GM21526 (cell line): Measurements from ENCODE around the gene BIRC6.
"Not testable (repeated sequence)": the region's sequence is repeated elsewhere in the genome, so short reads cannot be mapped to it uniquely, and the experiment has no call there.

ENCODE experiments used
- ATAC-seq: cut with Tn5 transposase; IDR thresholded peaks from one replicate; pipeline ENCODE4 v1.9.1; 2021; ENCODE audit warnings: moderate library complexity; ENCODE audit not compliant: unreplicated experiment, low FRiP score

The BIRC6 gene

DNA sequence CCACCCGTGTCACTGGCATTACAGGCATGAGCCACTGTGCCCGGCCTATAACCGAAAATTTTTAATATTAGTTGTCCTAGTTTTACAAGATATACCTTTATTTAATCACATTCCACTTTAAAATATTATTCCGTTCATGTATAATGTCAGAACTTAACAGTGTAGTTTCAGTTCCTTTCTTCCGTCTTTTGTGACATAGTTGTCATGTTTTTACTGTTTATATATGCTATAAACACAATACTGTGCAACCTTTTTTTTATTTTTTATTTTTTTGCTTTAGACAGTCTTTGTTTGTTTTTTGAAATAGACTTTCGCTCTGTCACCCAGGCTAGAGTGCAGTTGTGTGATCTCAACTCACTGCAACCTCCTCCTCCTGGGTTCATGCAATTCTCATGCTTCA lies 141.5 kb downstream of the BIRC6 start:
- ATAC-seq: no peak

DNA sequence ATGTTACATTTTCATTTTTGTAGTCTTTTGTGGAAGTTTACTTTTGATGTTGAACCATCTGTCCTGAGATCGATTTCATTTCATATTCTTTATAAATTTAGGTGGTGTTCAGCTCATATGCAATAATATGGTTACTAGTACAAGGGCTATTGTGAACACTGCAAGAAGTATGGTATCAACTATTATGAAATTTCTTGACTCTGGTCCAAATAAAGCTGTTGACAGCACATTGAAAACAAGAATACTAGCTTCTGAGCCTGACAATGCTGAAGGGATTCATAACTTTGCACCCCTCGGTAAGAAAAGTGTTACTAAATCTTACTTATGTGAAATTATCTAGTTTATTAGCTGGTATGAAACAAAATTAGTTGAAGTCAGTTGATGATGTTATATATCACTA lies 146.1 kb downstream of the BIRC6 start:
- no peak for ATAC-seq

GRCh38 chr2:32504877-32505478 lies 148.2 kb downstream of the BIRC6 start:
- no peak for ATAC-seq

- ATAC-seq: no peak
Observed at GRCh38 chr2:32506446-32506845, 149.6 kb downstream of the BIRC6 start.

GRCh38 chr2:32514946-32515345 lies 158.1 kb downstream of the BIRC6 start:
- no peak for ATAC-seq

- no peak for ATAC-seq
Observed at GRCh38 chr2:32516567-32516966, 159.7 kb downstream of the BIRC6 start.

GRCh38 chr2:32522770-32523169 lies 165.9 kb downstream of the BIRC6 start:
- no peak for ATAC-seq

GRCh38 chr2:32523686-32524085 lies 166.9 kb downstream of the BIRC6 start:
- no peak for ATAC-seq

- ATAC-seq: no peak
Observed at GRCh38 chr2:32532341-32532740, 175.5 kb downstream of the BIRC6 start.

- no peak for ATAC-seq
Observed at GRCh38 chr2:32532961-32533360, 176.1 kb downstream of the BIRC6 start.

DNA sequence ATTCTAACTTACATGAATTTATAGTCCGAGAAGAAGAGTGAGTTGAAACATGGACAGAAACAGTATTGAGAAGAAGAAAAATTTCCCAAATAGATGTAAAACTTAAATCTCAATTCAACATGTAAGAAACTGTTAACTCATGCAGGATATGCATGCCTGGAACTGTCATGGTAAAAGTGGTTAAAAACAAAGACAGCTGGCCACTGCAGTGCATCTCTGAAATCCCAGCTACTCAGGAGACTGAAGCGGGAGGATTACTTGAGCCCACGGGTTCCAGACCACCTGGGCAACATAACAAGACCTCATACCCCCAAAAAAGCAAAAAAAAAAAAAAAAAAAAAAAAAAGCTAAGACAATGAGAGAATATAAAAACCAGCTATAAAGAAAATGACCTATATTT lies 178.0 kb downstream of the BIRC6 start:
- no peak for ATAC-seq

GRCh38 chr2:32538735-32539134 lies 181.9 kb downstream of the BIRC6 start:
- no peak for ATAC-seq

DNA sequence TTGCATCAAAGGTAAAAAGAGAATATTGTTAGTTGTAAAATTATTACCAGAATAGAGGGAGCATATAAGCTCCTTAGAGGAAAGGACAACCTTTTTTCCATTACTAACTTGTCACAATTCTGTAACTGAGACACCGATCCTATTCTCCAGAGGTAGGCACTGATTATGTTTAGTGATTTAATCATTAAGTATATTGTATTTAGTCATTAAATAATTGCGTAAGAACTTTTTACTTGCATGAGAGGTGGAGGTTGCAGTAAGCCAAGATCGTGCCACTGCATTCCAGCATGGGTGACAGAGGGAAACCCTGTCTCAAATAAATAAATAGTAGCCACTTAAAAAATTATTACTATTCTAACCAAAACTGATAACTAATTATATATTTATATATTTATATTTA lies 195.7 kb downstream of the BIRC6 start:
- ATAC-seq: not testable (repeated sequence)

- peak; percentile 91 for ATAC-seq
Observed at GRCh38 chr2:32553829-32554432, 197.1 kb downstream of the BIRC6 start.

DNA sequence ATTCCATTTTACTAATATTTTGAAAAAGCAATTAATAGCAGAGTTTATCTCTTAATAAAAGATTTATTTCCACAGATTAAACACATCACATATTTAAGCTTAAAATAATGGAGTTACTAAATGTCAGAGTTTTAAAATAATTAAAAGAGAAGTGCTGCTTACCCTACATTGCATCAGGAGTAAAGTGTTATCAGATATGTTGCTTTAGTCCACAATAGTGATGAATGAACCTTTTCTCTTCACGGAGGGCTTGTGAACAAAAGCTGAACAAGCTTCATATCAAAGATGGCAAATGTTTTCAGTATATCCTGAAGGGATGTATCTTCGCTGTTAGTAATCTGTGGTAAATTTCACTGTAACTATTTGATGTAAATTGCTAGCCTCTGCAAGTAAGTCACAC lies 201.7 kb downstream of the BIRC6 start:
- no peak for ATAC-seq

DNA sequence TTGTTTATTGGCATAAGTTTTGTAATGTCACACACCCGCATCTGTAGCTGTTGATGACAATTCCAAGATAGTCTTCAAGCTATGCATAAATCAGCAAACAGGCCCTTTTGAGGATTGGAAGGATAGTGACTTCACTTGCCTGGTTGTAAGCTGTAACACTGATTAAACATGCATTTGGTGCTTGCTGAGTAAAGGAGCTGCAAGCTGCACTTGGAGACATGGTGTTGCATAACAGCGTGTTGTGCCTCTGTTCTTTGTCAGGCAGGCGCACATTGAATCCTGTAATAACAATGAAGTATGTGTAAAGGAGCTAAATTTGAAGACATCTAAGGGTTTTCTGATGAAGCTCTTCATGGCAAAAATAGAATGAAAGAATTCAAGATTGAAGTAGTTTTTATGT lies 202.3 kb downstream of the BIRC6 start:
- ATAC-seq: no peak

GRCh38 chr2:32562906-32563305 lies 206.1 kb downstream of the BIRC6 start:
- ATAC-seq: no peak

DNA sequence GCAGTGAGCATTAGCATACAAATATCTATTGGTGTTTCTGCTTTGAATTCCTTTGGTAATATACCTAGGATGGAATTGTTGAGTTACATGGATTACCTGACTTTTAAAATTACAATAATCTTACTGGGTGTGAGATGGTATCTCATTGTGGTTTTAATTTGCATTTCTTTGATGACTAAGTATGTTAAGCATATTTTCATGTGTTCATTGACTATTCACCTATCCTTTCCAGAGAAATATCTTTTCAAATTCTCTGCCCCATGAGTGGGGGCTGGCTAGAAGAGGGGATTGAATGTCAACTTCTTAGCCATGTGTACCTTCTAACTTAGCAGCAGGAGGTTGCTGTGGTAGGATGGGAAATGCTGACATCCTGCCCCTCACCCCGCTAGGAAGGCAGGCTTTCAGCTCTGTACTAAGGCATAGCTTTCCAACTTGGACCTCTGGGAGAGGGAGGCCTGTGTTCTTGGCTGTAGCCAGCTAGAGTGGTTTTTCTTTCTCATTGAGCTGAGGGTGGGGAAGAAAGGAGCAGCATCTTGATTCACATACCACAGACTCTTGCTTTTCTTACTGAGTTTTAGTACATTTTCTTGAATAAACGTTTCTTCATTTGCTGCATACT lies 207.7 kb downstream of the BIRC6 start:
- no peak for ATAC-seq

DNA sequence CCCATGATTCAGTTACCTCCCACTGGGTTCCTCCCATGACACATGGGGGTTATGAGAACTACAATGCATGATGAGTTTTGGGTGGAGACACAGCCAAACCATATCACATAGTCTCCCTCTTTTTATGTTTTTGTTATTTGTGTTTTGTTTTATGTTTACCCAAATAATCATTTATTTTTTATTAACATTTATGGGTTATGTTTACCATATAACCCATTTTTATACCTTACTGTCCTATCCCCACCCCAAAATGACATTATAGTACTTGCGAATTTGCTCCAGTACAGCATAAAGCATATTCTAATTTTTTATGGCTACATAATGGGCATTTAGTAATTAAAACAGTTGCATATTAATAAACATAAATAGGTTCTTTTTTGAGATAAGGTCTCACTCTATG lies 209.1 kb downstream of the BIRC6 start:
- ATAC-seq: no peak

GRCh38 chr2:32572030-32572429 lies 215.2 kb downstream of the BIRC6 start:
- ATAC-seq: no peak

DNA sequence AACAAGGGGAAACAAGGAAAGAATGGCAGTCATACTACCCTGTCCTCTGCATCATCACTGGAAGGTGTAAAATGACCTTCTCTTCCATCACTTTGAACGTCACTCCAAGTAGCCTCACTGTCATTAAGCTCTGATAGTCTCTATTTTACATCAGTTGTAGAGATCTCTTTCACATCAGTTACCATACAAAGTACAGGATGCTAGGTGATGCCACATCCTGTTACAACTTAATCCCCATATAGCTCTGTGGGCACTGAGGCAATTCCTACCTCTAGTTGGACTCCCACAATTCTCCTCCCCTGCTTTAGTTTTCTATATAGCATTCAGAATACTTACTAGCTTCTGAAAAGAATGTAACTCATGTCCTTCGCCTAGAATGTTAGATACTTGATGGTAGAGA lies 215.9 kb downstream of the BIRC6 start:
- no peak for ATAC-seq
